ENCODE measurements around the gene PRPH. TPM values are rescaled to one million over a fixed set of nuclear protein-coding genes. Genes with fewer than 3 reads are reported as not detected.

Gene PRPH
- polyA plus RNA-seq, 3 donors = not detected

Other genes starting within 250 kb of the PRPH start
- gene KMT2D, start 234.4 kb upstream of the PRPH start, polyA plus RNA-seq = 10 to 100 TPM in 1 of 3 donors, 1 to 10 TPM in 2; 1.2 to 66.9 (median 2.7) TPM
- under 1 TPM; 0.17 to 0.96 (median 0.50) TPM for gene RHEBL1, start 225.2 kb upstream of the PRPH start, polyA plus RNA-seq
- gene DHH, start 200.3 kb upstream of the PRPH start, polyA plus RNA-seq = not detected
- 100 to 1,000 TPM in 1 of 3 donors, 10 to 100 TPM in 2; 22.0 to 104 (median 25.9) TPM for gene LMBR1L, start 184.3 kb upstream of the PRPH start, polyA plus RNA-seq
- 100 to 1,000 TPM; 481 to 538 (median 528) TPM for gene TUBA1B, start 163.8 kb upstream of the PRPH start, polyA plus RNA-seq
- 1,000 to 10,000 TPM in 1 of 3 donors, 100 to 1,000 TPM in 2; 859 to 1,779 (median 946) TPM for gene TUBA1A, start 106.1 kb upstream of the PRPH start, polyA plus RNA-seq
- 100 to 1,000 TPM in 1 of 3 donors, 10 to 100 TPM in 2; 53.7 to 263 (median 61.0) TPM for gene TUBA1C, start 30.1 kb upstream of the PRPH start, polyA plus RNA-seq
- under 1 TPM in 1 of 3 donors, not detected in 2; 0.05 TPM for gene TROAP, start 28.1 kb downstream of the PRPH start, polyA plus RNA-seq
- gene C1QL4, start 42.0 kb downstream of the PRPH start, polyA plus RNA-seq = not detected
- gene DNAJC22, start 51.7 kb downstream of the PRPH start, polyA plus RNA-seq = not detected
- 1 to 10 TPM; 1.1 to 3.2 (median 1.8) TPM for gene SPATS2, start 72.3 kb downstream of the PRPH start, polyA plus RNA-seq
- 10 to 100 TPM in 1 of 3 donors, 1 to 10 TPM in 2; 1.3 to 18.2 (median 3.3) TPM for gene KCNH3, start 243.9 kb downstream of the PRPH start, polyA plus RNA-seq